Urinary bladder (tissue), 4 donors: Measurements from ENCODE around the gene EIF3L. TPM values are rescaled to one million over a fixed set of nuclear protein-coding genes. Genes with fewer than 3 reads are reported as not detected.

Source experiments
- DNase-seq: peaks from one replicate; pipeline ENCODE4 v3.0.0-alpha.2; 2015; ENCODE audit errors: extremely low spot score
- H3K27ac ChIP-seq: one replicate; pipeline ENCODE4 v1.5.1; 2013; ENCODE audit warnings: low read depth, mild to moderate bottlenecking, moderate library complexity
- H3K36me3 ChIP-seq: one replicate; pipeline ENCODE4 v1.6.1; 2013; ENCODE audit warnings: mild to moderate bottlenecking, moderate library complexity; ENCODE audit not compliant: insufficient read depth
- H3K4me1 ChIP-seq: one replicate; pipeline ENCODE4 v1.6.1; 2013; ENCODE audit warnings: mild to moderate bottlenecking, moderate library complexity; ENCODE audit not compliant: insufficient read depth
- H3K4me3 ChIP-seq: one replicate; pipeline ENCODE4 v1.5.1; 2013; ENCODE audit warnings: low read depth, low read length
- WGBS: extraction: QIAGEN DNeasy Blood & Tissue Kit; methylation state at CpG from one replicate; pipeline ENCODE4 v1.1.7; 2013; 5-methylcytosine and 5-hydroxymethylcytosine counted together
- polyA plus RNA-seq: library from polyadenylated mRNA; stranded (reverse); fragments of 200-250 nt; gene quantifications from one replicate; pipeline ENCODE4 v1.2.3, GENCODE V29; 2013
- total RNA-seq: library from RNA; depleted of rRNA; stranded (reverse); fragments of >200 nt; gene quantifications from one replicate; pipeline ENCODE4 v1.2.3, GENCODE V29; 2014
- donor health status: healthy with polysubstance abuse.
- donor health status: healthy.

Gene EIF3L
- total and polyA plus RNA-seq, 2 donors = 398 to 404 TPM

GRCh38 chr22:37894939-37895670 is 45.9 kb downstream of the EIF3L start:
- WGBS = 51% methylated on average over 8 of the region's 8 CpGs
- H3K4me1 ChIP-seq = peaks cover 3% of the 10 kb centered on the region
- peak overlapping the region; percentile 65 for H3K27ac ChIP-seq
- no peak overlapping the region for H3K4me3 ChIP-seq
- no peak for DNase-seq
- H3K36me3 ChIP-seq = no peaks in the 10 kb centered on the region

GRCh38 chr22:37896181-37896592 is 47.0 kb downstream of the EIF3L start:
- no peak for DNase-seq
- Histone ChIP-seq H3K36me3 (no peaks in the 10 kb centered on the region), H3K4me3 (no peak overlapping the region), H3K4me1 (peaks cover 3% of the 10 kb centered on the region), H3K27ac (peak overlapping the region; percentile 89)
- WGBS = 34% methylated on average over 5 of the region's 5 CpGs

- WGBS = 38% methylated on average over 3 of the region's 3 CpGs
- H3K27ac ChIP-seq = peak overlapping the region; percentile 89
- peaks cover 3% of the 10 kb centered on the region for H3K4me1 ChIP-seq
- H3K4me3 ChIP-seq = no peak overlapping the region
- no peak for DNase-seq
- H3K36me3 ChIP-seq = no peaks in the 10 kb centered on the region
These were observed 47.7 kb downstream of the EIF3L start for GRCh38 chr22:37896939-37897338.

GRCh38 chr22:37897807-37898206 is 48.6 kb downstream of the EIF3L start:
- 72% methylated on average over 2 of the region's 2 CpGs for WGBS
- no peak overlapping the region for H3K4me3 ChIP-seq
- DNase-seq = no peak
- H3K27ac ChIP-seq = no peak overlapping the region
- H3K36me3 ChIP-seq = no peaks in the 10 kb centered on the region
- H3K4me1 ChIP-seq = peaks cover 3% of the 10 kb centered on the region

- no peak overlapping the region for H3K4me3 ChIP-seq
- whole genome bisulfite sequencing = 76% methylated on average over 9 of the region's 9 CpGs
- no peaks in the 10 kb centered on the region for H3K36me3 ChIP-seq
- no peak for DNase-seq
- H3K4me1 ChIP-seq = peaks cover 3% of the 10 kb centered on the region
- H3K27ac ChIP-seq = peak overlapping the region; percentile 85
These were observed 49.4 kb downstream of the EIF3L start for GRCh38 chr22:37898441-37899181.

GRCh38 chr22:37904572-37905533 is 55.6 kb downstream of the EIF3L start:
- Histone ChIP-seq H3K4me3 (peak overlapping the region; percentile 91), H3K27ac (peak overlapping the region; percentile 84), H3K36me3 (no peaks in the 10 kb centered on the region), H3K4me1 (peaks cover 2% of the 10 kb centered on the region)
- WGBS = 54% methylated on average over 10 of the region's 10 CpGs
- no peak for DNase-seq

GRCh38 chr22:37905534-37906363 is 56.5 kb downstream of the EIF3L start, which contains the start of gene MICALL1:
Gene MICALL1 (plus strand): TSS chr22:37906297. CDS start chr22:37906423, 126 bp downstream.
- H3K36me3 ChIP-seq = no peaks in the 10 kb centered on the region
- WGBS = 3% methylated on average over 88 of the region's 90 CpGs
- H3K27ac ChIP-seq = peak within 1 kb of the TSS; percentile 91
- H3K4me1 ChIP-seq = peaks cover 2% of the 10 kb centered on the region
- H3K4me3 ChIP-seq = peak within 1 kb of the TSS; percentile 91
- no peak for DNase-seq

- peak overlapping the region; percentile 91 for H3K27ac ChIP-seq
- H3K36me3 ChIP-seq = no peaks in the 10 kb centered on the region
- 1% methylated on average over 69 of the region's 75 CpGs for WGBS
- no peak for DNase-seq
- peaks cover 2% of the 10 kb centered on the region for H3K4me1 ChIP-seq
- peak overlapping the region; percentile 91 for H3K4me3 ChIP-seq
These were observed 57.3 kb downstream of the EIF3L start for GRCh38 chr22:37906364-37907008.

GRCh38 chr22:37907036-37907954 is 58.1 kb downstream of the EIF3L start:
- no peaks in the 10 kb centered on the region for H3K36me3 ChIP-seq
- H3K27ac ChIP-seq = peak overlapping the region; percentile 91
- no peak for DNase-seq
- WGBS = 29% methylated on average over 19 of the region's 19 CpGs
- peaks cover 2% of the 10 kb centered on the region for H3K4me1 ChIP-seq
- peak overlapping the region; percentile 91 for H3K4me3 ChIP-seq

- Histone ChIP-seq H3K27ac (no peak overlapping the region), H3K4me3 (no peak overlapping the region), H3K4me1 (peaks cover 2% of the 10 kb centered on the region), H3K36me3 (no peaks in the 10 kb centered on the region)
- WGBS = 39% methylated on average over 7 of the region's 7 CpGs
- no peak for DNase-seq
These were observed 60.5 kb downstream of the EIF3L start for GRCh38 chr22:37909766-37910165.

- WGBS = 45% methylated on average over 15 of the region's 15 CpGs
- Histone ChIP-seq H3K36me3 (peaks cover 2% of the 10 kb centered on the region), H3K4me3 (no peak overlapping the region), H3K27ac (no peak overlapping the region), H3K4me1 (peaks cover 2% of the 10 kb centered on the region)
- DNase-seq = no peak
These were observed 61.9 kb downstream of the EIF3L start for GRCh38 chr22:37910890-37911672.
